Kidney (tissue), 14 donors: Measurements from ENCODE around the gene FSHR. TPM values are rescaled to one million over a fixed set of nuclear protein-coding genes. Genes with fewer than 3 reads are reported as not detected.

ENCODE experiments used
- DNase-seq, 5 donors: peaks; one replicate each; pipeline ENCODE4 v3.0.0-alpha.2; 2013 to 2020
- FAIRE-seq: peaks from 2 replicates; lab custom pipeline; 2012; peaks lifted over from hg19 to GRCh38; lab: Jason Lieb, UNC
- H3K27ac ChIP-seq, 2 donors: one replicate each; pipeline ENCODE4 v1.7.0; 2013; ENCODE audit warnings: low read depth in 2 of 2, low read length in 2 of 2, inconsistent platforms in 1 of 2
- H3K27me3 ChIP-seq: one replicate; pipeline ENCODE4 v1.7.1; 2013; ENCODE audit warnings: low read length, inconsistent platforms; ENCODE audit not compliant: control insufficient read depth, insufficient read depth
- H3K36me3 ChIP-seq, 3 donors: one replicate each; pipeline versions ENCODE4 v1.7.0 to v1.7.1; 2013; ENCODE audit warnings: low read length in 3 of 3, control low read depth in 1 of 3, inconsistent platforms in 1 of 3; ENCODE audit not compliant: insufficient read depth in 3 of 3, control insufficient read depth in 2 of 3
- H3K4me1 ChIP-seq, 3 donors: one replicate each; pipeline versions ENCODE4 v1.7.0 to v1.7.1; 2013; ENCODE audit warnings: low read length in 3 of 3, inconsistent platforms in 1 of 3, low read depth in 1 of 3; ENCODE audit not compliant: control insufficient read depth in 2 of 3, insufficient read depth in 2 of 3
- H3K4me3 ChIP-seq, 3 donors: one replicate each; pipeline versions ENCODE4 v1.7.0 to v1.8.1; 2013; ENCODE audit warnings: low read length in 3 of 3, control low read depth in 1 of 3, inconsistent platforms in 1 of 3
- H3K9ac ChIP-seq, 3 donors: one replicate each; pipeline versions ENCODE4 v1.7.0 to v1.7.1; 2013; ENCODE audit warnings: low read length in 3 of 3, control low read depth in 1 of 3, inconsistent platforms in 1 of 3
- H3K9me3 ChIP-seq, 3 donors: one replicate each; pipeline versions ENCODE4 v1.7.0 to v1.7.1; 2013; ENCODE audit warnings: low read length in 3 of 3, control low read depth in 1 of 3, inconsistent platforms in 1 of 3; ENCODE audit not compliant: control insufficient read depth in 2 of 3, insufficient read depth in 1 of 3
- intact Hi-C: fragments of 100-400 bp; cut with DNase I; formaldehyde crosslinking; loops from one replicate; pipeline ENCODE4 v1.11.1; 2022
- polyA plus RNA-seq: library from polyadenylated mRNA; stranded (reverse); fragments of 350-450 nt; fragmentation: Illumina TruSeq; extraction: RNeasy Lipid Tissue Mini Kit (QIAGEN cat#74804); gene quantifications from one replicate; pipeline ENCODE4 v1.2.3, GENCODE V29; 2014; ENCODE audit warnings: low read depth, low replicate concordance; ENCODE audit not compliant: insufficient read depth
- total RNA-seq: library from RNA; stranded (reverse); fragmentation: NEBNext Ultra II Directional; extraction: Animal tissue kit (Norgen Biotek cat#: 25700); gene quantifications from one replicate; pipeline ENCODE4 v1.2.1, GENCODE V29; 2021
- TF ChIP-seq, protein P1 (sequence below): IDR thresholded peaks from 3 replicates; pipeline ENCODE4 v1.5.1; 2012; ENCODE audit warnings: mild to moderate bottlenecking, moderate library complexity, borderline replicate concordance; ENCODE audit not compliant: insufficient read depth; ENCODE audit errors: extremely low read depth
- donor health status: control.
- donor health status: control.
- donor health status: control.
- donor health status: control.
- donor health status: control.
- donor health status: DM: yes; HTN: yes; CAD: no.
- donor health status: Normal renal cell carcinoma (clear cell type).

FSHR gene
- total and polyA plus RNA-seq, 2 donors from 2014 or later = 0.54 TPM; not detected in 1

DNA sequence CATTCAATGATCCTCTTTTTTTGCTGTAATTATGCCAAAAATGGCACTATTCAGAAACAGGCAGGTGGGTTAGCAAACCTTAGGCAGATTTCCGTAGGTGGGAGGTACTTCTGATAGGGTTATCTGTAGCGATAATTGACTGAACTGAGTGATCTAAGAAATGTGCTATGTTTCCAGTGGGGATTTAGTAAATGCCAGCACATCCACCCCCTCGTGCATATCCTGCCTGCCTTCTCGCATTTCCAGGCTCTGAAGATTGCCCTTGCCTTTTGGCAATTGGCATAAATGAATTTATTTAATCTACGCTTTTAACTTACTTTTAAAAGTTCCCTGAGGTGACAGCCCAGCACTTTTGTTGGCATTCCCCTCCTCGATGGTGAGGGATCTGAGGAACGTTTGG, 576 bp upstream of the FSHR start:
- no peaks in the 10 kb centered on the region for H3K9me3 ChIP-seq
- no peak overlapping the region for H3K4me3 ChIP-seq
- TF ChIP-seq, protein P1, sequence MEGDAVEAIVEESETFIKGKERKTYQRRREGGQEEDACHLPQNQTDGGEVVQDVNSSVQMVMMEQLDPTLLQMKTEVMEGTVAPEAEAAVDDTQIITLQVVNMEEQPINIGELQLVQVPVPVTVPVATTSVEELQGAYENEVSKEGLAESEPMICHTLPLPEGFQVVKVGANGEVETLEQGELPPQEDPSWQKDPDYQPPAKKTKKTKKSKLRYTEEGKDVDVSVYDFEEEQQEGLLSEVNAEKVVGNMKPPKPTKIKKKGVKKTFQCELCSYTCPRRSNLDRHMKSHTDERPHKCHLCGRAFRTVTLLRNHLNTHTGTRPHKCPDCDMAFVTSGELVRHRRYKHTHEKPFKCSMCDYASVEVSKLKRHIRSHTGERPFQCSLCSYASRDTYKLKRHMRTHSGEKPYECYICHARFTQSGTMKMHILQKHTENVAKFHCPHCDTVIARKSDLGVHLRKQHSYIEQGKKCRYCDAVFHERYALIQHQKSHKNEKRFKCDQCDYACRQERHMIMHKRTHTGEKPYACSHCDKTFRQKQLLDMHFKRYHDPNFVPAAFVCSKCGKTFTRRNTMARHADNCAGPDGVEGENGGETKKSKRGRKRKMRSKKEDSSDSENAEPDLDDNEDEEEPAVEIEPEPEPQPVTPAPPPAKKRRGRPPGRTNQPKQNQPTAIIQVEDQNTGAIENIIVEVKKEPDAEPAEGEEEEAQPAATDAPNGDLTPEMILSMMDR = no peak
- H3K36me3 ChIP-seq = no peaks in the 10 kb centered on the region
- FAIRE-seq (no peak), DNase-seq (no peak)
- no peak overlapping the region for H3K9ac ChIP-seq
- intact Hi-C loops = no loop called here
- H3K27me3 ChIP-seq = no peaks in the 10 kb centered on the region
- no peaks in the 10 kb centered on the region for H3K4me1 ChIP-seq
- H3K27ac ChIP-seq = no peak overlapping the region

DNA sequence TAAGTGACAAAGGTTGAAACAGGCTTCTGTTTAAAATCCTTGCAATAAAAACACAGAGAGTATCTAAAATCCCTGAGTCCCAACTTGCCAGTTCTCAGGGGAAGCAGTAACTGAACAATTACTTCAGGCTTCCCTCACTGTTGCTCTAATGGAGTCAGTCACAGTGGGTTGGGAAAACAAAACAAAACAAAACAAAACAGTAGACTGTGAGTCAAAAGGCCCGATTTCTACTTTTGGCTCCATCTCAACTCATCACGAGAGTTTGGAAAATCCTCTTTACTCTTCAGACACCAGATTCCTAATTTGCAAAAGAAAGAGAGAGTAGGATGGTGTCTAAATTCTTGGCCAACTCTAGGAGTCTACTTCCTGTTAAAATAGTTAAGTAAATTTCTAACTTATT, 1.1 kb downstream of the FSHR start:
- no peaks in the 10 kb centered on the region for H3K4me1 ChIP-seq
- TF ChIP-seq, protein P1 = no peak
- H3K9me3 ChIP-seq = no peaks in the 10 kb centered on the region
- no peak overlapping the region for H3K9ac ChIP-seq
- DNase-seq (no peak), FAIRE-seq (no peak)
- H3K27ac ChIP-seq = no peak overlapping the region
- no peaks in the 10 kb centered on the region for H3K27me3 ChIP-seq
- intact Hi-C loops = no loop called here
- no peaks in the 10 kb centered on the region for H3K36me3 ChIP-seq
- H3K4me3 ChIP-seq = no peak overlapping the region

DNA sequence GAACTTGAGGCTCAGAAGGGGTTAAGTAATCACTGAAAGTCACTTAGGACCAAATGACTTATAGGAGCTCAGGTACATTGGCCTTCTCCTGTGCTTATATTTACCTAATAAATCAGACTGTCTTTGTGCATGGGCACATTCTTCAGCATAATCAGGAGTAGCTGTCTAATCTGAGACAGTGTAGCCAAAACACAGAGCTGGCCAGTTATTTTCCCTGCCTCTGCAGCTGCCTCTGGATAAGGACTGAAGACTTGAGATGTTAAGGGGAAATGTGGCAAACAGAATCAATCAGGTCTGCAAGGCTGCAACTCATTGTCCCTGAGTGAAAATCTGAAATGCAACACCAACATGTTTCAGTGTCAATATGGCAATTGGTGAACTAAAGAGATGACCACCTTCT, 1.5 kb downstream of the FSHR start:
- TF ChIP-seq, protein P1 = no peak
- no peaks in the 10 kb centered on the region for H3K9me3 ChIP-seq
- H3K9ac ChIP-seq = no peak overlapping the region
- no peak overlapping the region for H3K27ac ChIP-seq
- no peak for FAIRE-seq
- DNase-seq = no peak
- intact Hi-C loops = no loop called here
- H3K27me3 ChIP-seq = no peaks in the 10 kb centered on the region
- H3K4me3 ChIP-seq = no peak overlapping the region
- no peaks in the 10 kb centered on the region for H3K4me1 ChIP-seq
- no peaks in the 10 kb centered on the region for H3K36me3 ChIP-seq

DNA sequence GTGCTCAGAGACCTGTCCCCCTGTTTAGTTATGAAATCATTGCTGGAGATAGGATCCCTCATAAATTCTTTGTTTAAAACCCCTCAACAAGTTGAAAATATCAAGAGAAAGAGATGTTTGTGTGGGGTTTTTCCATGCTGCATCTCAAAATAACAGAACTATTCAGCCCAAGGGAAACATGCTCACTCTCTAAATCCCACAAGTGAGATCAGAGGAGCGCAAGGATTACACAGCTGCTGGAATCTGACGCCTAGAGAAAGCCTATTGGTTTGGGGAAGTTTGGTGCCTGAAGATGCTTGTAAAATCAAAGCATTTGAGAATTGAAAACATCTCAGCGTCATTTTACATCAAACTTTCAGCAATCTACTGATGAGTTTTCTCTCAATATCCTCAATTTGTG, 7.9 kb downstream of the FSHR start:
- DNase-seq (no peak), FAIRE-seq (no peak)
- Histone ChIP-seq H3K27me3 (no peaks in the 10 kb centered on the region), H3K4me1 (no peaks in the 10 kb centered on the region), H3K9ac (no peak overlapping the region), H3K9me3 (no peaks in the 10 kb centered on the region), H3K36me3 (no peaks in the 10 kb centered on the region), H3K4me3 (no peak overlapping the region), H3K27ac (no peak overlapping the region)
- intact Hi-C loops = no loop called here
- TF ChIP-seq, protein P1 = no peak
